HL-60 (cell line): Measurements from ENCODE around the gene UBE2V1.

Experiments used
- CTCF ChIP-seq: IDR thresholded peaks from one replicate; pipeline ENCODE4 v1.5.1; 2011; ENCODE audit warnings: low read length, control low read depth, inconsistent platforms; ENCODE audit not compliant: insufficient read depth
- POLR2AphosphoS5 ChIP-seq: IDR thresholded peaks from 2 replicates; pipeline ENCODE4 v1.6.1; 2012; ENCODE audit warnings: low read depth
- REST ChIP-seq: IDR thresholded peaks from 2 replicates; pipeline ENCODE4 v1.6.1; 2012; ENCODE audit warnings: low read depth; ENCODE audit not compliant: insufficient replicate concordance

GRCh38 chr20:50133041-50133440 lies 20.1 kb upstream of the UBE2V1 start:
- TF ChIP-seq CTCF (no peak), POLR2AphosphoS5 (no peak), REST (no peak)
